DMS79 treated with DMSO at 0.1 percent for 48 hours (cell line): Measurements from ENCODE around the gene NTN1.
"Not testable (repeated sequence)": the region's sequence is repeated elsewhere in the genome, so short reads cannot be mapped to it uniquely, and the experiment has no call there.

Experiments
- DNase-seq: peaks from one replicate; lab custom pipeline; 2025; lab: John Stamatoyannopoulos, UW

Gene NTN1

GRCh38 chr17:9087921-9088320 is 66.6 kb downstream of the NTN1 start:
- DNase-seq: no peak

DNA sequence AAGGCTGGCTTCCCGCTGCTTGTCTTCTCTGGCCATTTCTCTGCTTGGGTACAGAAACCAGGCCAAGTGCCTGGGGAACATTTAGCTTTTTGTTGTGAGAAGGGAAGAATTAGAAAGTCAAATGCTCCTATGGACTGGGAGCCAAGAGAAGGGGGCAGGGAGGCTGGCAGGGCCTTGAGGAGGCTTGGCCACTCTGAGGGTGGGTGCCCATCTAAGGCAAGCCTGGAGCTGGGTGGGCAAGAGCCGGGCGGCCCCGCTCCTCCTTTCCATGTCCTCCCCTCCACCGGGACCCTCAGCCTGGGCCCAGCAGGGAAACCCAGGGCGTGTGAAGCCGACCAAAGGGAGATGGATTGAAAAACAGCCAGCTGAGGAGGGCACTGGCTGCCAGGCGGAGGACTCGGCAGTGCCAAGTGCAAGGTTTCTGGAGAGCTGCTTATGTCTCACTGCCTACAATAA is 69.4 kb downstream of the NTN1 start:
- DNase-seq: no peak

- no peak for DNase-seq
Measured at GRCh38 chr17:9094193-9094592, 72.9 kb downstream of the NTN1 start.

DNA sequence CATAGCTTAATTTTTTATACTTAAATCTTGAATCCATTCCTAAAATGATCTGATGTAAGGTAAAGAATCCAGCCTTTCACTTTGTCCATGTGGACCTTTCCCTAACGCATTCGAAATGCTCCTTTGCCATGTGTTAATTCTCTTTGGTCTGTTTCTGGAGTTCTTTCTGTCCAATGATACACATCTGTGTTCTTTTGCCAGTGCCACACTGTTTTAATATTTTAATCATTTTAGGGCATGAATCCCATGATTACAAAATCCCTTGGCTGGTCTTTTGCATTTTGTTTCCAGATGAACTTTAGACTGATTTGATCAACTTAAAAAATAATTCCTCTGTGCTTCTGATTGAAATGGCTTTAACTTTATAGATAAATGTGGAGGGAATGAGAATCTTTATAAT is 74.1 kb downstream of the NTN1 start:
- no peak for DNase-seq

DNA sequence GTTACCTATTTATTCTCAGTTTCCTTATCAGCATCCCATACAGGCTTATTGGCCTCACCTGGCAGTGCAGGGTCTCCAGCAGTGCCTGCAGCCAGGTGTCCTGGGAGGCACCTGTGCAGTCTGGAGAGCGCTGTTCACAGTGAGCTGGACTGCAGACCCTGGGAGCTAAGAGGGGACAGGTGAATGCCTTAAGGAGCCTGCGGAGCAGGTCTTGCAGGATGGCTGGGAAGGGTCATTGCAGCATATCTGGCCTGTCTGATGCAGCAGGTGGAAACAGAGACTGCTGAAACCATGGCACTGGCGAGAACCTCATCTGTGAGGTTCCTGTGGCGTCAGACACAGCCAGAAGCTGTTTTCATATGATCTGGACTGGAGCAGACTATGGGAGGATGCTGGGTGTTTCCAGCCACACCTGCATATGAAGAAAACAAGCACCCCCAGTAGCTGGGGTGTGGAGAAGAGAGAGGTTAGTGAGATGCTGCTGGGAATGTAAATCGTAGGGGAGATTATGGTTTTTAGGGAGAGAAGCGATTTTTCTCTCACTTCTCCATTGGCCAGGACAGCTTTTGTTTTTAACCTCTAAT is 77.0 kb downstream of the NTN1 start:
- DNase-seq: no peak

GRCh38 chr17:9101356-9101755 is 80.0 kb downstream of the NTN1 start:
- DNase-seq: no peak

DNA sequence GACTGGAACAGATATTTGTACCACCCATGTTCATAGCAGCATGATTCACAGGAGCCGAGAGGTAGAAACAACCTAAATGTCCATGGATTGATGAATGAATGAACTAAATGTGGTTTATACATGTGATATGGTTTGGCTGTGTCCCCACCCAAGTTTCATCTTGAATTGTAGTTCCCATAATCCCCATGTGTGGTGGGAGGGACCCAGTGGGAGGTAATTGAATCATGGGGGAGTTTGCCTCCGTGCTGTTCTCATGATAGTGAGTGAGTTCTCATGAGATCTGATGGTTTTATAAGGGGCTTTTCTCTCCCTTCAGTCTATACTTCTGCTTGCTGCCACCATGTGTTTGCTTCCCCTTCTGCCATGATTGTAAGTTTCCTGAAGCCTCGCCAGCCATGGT is 81.9 kb downstream of the NTN1 start:
- not testable (repeated sequence) for DNase-seq

- DNase-seq: no peak
Measured at GRCh38 chr17:9104370-9105041, 83.2 kb downstream of the NTN1 start.

- DNase-seq: no peak
Measured at GRCh38 chr17:9105068-9105868, 84.0 kb downstream of the NTN1 start.

DNA sequence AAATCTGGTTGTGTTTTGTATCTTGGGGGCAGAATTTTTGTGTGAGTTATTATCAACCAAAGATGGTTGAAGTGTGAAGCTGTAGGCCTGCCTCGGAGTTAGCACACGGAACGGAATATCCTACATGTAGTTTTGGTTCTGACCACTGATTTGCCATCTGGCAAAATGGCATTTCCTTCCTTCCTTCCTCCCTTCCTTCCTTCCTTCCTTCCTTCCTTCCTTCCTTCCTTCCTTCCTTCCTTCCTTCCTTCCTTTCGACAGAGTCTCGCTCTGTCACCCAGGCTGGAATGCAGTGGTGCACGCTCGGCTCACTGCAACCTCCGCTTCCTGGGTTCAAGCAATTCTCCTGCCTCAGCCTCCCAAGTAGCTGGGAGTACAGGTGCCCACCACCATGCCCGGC is 85.0 kb downstream of the NTN1 start:
- DNase-seq: not testable (repeated sequence)

DNA sequence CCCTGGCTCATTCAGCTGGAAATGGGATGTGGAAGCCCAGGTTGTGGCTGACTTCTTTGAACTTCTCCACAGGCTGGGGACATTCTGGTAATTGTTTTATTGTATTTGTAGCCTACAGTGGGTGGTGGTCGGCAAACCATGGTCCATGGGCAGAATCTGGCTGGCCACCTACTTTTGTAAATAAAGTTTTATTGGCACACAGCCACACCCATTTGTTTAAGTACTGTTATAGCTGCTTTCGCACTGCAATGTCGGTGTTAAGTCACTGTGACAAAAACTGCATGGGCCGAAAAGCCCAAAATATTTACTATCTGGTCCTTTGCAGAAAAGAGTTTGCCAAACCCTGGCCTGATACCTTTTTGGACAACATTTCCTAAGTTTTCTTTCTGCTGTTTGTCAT is 86.2 kb downstream of the NTN1 start:
- DNase-seq: no peak

GRCh38 chr17:9108146-9108545 is 86.8 kb downstream of the NTN1 start:
- DNase-seq: no peak

DNA sequence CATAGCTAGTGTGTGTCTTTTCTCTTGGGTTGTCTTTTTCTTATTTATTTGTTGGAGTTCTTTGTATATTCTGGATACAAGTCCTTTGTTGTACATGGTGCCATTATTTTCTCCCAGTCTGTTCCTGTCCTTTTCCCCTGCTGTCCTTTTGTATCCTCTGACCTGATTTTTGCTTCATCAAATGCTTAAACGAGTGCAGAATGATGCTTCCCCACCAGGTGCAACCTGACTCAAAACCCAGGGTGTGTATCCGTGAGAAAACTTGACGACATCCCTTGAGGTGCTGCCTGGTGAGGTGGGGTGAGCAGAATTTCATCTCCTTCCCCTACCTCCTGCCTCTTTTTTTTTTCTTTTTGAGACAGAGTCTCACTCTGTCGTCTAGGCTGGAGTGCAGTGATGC is 88.6 kb downstream of the NTN1 start:
- no peak for DNase-seq

DNA sequence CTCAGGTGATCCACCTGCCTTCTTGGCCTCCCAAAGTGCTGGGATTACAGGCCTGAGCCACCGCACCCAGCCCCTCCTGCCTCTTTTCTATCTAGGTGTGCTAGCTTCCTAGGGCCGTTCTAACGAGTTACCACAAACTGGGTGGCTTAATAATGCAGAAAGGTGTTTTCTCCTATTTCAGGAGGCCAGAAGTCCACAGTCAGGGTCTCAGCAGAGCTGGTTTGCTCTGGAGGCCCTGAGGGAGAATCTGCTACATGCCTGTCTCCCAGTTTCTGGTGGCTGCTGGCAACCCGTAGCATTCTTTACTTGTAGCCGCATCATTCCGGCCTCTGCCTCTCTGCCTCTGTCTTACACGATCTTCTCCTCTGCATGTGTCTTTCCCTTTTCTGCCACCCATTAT is 89.2 kb downstream of the NTN1 start:
- no peak for DNase-seq

DNA sequence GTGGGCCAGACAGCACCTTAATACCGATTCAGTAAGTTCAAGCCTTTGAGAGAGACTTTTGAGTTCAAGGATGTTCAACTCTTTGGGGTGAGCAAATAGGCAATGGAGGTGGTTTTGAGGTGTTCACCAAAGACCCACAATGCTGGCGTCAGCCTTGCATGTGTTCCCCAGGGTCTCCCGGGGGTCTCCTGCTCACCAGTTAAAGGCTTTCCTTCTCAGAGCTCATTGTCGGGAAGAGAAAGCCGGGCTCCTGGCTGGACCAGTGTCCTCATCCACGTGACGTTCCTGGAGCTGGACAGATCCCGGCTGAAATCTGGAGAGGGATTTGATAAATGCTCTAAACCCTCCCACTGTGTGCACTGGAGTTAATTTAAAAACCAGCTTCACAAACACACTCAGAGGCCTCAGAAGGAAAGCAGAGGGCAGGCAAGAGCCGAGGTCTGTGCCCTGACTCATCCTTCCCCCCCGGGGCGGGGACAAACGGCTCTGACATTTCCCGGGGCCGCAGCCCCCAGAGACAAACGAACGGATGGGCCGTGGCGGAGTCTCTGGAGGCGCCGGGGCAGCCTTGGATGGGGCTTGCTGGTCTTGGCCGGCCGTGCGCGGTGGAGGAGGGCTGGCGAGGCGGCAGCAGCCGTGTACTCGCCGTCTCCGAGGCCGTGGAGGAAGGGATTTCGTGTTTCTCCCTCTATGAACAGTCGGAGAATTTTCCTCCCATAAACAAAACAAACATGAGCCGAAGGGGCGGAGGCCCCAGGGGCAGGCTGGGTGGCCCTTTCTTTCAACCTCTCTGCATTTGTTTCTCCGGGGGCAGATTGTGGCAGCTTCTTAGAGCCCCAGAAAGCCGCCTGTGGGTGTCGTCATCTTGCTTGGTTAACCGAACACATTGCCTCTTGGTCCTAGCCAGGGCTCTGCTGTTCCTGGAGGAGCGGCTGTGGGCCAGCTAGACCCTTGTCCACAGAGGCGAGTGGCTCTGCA is 94.2 kb downstream of the NTN1 start:
- no peak for DNase-seq

DNA sequence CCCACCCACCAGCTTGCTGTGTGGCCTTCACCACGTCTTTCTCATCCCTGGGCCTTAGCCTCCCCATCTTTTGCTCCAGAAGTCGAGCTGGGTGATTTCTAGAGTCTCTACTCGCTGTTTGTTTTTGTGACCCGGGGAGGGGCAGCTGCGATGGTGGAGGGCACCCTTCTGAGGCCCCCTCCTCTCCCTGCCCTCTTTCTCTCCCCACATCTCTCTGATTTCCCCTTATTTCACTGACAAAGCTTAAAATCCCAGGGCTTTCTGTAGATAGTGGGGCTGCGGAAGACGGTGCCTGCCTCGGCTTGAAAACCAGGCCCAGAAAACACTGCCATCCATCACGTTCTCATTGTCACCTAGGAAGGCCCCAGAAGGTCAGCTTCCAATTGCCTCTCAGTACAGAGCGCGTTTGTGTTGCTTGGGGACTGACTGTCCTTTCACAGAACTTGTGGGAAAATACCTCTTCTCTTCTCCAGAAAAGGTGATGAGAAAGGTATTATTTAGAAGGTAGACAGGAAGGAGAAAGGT is 95.1 kb downstream of the NTN1 start:
- no peak for DNase-seq

GRCh38 chr17:9116861-9117568 is 95.7 kb downstream of the NTN1 start:
- no peak for DNase-seq

DNA sequence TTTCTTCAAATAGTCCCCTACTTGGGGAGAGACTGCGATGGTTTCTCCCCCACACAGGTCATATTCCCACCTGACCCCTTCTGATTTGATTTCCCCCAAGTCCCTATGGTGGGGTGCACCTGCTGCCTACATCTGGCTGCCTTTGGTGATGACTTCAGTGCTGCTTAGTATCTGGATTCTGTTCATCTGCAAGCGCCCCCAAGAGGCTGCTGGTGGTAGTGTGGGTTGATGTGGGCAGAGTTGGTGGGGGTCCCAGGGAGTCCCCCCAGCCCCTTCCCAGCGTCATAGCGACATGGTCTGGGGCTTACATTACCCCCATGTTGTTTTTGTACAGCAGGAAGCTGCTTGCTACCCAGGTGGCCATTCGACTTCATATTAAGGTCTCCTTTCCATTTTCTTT is 99.2 kb downstream of the NTN1 start:
- no peak for DNase-seq

- DNase-seq: no peak
Measured at GRCh38 chr17:9121186-9121820, 100.0 kb downstream of the NTN1 start.
